HG03378 (cell line): ENCODE results near the gene TLR4.

Experiments used
- ATAC-seq: cut with Tn5 transposase; IDR thresholded peaks from one replicate; pipeline ENCODE4 v1.9.1; 2021; ENCODE audit warnings: mild to moderate bottlenecking, moderate library complexity; ENCODE audit not compliant: unreplicated experiment

Gene TLR4

DNA sequence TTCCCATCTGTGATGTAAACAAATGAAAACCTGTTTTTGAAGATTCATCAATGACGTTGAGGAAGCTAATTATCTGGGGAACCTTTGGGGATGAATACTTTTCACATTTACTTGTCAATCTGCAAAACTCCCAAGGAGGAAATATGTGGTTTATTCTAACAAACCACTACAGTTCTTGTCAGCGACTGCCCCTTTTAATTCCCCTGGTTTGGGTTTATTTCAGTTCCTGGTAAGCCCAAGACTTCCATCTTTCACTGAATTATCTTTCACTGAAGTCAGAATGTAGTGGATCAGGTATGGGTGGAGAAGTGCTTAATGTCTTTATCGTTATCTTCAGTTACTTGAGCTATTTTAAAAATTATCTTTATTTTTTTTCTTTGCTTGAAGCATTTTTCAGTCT, 40.2 kb downstream of the TLR4 start:
- no peak for ATAC-seq

- ATAC-seq, result no peak
These were observed 40.7 kb downstream of the TLR4 start for GRCh38 chr9:117744856-117745389.

DNA sequence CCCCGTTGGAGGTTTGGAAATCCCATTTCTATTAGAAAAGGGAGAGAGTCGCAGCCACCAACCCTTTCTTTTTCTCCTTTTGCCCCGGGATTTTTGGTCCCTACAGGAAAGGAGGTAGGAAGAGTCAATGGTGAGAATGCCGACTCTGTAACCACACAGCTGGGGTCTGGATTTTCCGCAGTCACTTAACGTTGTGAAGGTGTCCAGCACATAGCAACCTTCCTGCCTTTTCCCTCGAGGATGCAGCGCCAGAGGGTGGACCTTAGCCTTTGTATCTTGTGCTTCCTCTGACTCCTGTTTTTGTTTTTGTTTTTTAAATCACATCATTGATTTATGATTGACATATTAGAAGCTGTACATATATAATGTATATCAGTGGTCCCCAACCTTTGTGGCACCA, 41.4 kb downstream of the TLR4 start:
- no peak for ATAC-seq

DNA sequence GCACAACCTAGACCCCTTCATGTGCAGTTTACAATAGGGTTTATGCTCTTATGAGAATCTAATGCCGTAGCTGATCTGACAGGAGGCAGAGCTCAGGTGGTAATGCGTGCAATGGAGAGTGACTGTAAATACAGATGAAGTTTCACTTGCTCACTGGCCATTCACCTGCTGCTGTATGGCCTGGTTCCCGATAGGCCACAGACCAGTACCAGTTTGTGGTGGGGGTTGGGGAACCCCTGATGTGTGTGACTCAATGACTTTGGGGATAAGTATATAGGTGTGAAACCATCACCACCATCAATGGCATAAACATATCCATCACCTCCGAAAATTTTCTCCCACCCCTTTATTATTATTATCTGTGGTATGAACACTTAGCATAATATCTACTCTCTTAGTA, 42.1 kb downstream of the TLR4 start:
- ATAC-seq, result no peak

DNA sequence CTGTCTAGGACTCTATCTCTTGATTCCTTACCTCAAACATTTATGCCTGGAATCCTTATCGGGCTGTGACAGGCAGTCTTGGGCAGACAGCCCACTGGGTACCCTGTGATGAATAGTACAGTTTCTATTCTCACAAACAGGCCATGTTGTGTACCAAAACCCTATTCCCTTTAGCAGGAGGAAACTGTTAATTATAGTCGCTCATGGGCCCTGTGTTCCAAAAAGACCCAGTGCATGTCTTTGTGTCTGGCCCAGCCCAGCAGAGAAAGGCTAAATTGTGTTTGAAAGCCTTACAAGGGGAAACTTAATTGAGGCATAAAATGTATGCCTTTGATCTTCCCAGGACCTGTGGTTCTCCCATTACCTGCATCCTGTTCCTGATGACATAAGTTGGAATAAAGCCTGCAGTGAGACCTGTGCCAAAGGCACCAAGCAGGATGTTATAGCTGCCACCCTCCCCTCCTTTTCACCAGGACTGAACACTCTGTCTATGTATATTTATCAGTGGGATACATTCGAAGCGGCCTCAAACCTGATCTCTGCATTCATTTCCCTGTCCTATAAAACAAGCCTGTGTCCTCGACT, 43.3 kb downstream of the TLR4 start:
- no peak for ATAC-seq

DNA sequence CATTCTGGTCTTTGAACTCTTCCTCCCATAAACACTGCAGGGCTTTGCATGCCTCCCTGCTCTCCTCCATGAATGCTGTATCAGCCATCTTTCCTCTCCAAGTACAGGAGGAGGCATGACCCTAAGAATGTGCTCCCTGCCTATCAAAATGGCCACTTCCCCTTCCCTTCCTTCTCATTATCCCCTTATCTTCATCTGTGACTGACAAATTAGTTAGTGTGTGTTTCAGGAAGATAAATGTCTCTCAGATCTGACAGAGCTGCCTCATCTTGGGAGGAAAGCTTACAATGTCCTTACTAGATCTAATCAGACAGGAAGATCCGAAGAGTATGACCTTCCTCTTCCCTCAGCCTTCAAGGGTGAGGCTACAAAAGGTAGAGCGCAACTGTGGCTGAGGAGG, 46.2 kb downstream of the TLR4 start:
- ATAC-seq, result no peak

GRCh38 chr9:117752894-117753293, 48.7 kb downstream of the TLR4 start:
- no peak for ATAC-seq

- no peak for ATAC-seq
These were observed 53.5 kb downstream of the TLR4 start for GRCh38 chr9:117757561-117758190.

GRCh38 chr9:117763314-117763713, 59.1 kb downstream of the TLR4 start:
- ATAC-seq, result no peak

DNA sequence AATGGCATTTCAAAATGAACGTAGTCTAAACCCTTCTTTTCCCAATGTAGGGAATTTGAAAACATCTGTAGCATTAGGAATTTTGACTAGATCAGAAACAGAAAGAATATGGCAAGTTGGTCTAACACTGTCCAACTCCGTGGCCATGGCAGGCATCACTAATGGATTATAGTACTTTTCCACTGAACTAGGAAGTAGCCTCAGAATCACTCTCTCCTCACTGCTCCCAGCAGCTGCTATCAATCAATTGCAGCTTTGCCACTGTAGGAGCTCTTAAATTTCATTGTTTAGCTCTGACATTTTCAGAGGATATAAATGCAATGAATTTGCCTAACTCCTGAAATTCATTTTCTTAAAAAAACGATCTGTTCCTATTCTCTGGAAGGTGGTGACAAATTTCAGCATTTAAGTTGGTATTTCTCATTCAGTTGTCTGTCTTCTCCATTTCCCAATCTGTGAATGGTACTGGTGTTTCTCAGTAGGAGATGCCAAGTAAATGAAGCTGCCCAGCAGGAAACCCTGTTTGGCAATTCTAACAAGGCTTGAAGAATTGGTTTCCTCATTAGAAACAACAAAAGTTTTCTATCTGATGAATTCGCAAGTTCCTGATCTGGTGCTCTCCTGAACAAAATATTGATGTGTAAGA, 64.7 kb downstream of the TLR4 start:
- ATAC-seq, result no peak

- ATAC-seq, result no peak
These were observed 66.9 kb downstream of the TLR4 start for GRCh38 chr9:117771136-117771535.

GRCh38 chr9:117772960-117773359, 68.8 kb downstream of the TLR4 start:
- ATAC-seq, result no peak
